Endodermal cell (in vitro differentiated cells): ENCODE measurements around the gene TPT1. TPM values are rescaled to one million over a fixed set of nuclear protein-coding genes. Genes with fewer than 3 reads are reported as not detected.
"Not testable (repeated sequence)": the region's sequence is repeated elsewhere in the genome, so short reads cannot be mapped to it uniquely, and the experiment has no call there.

Experiments
- DNase-seq: peaks from one replicate; pipeline ENCODE4 v3.0.0-alpha.2; 2017
- H3K27ac ChIP-seq: 2 replicates; pipeline ENCODE4 v1.5.1; 2013; ENCODE audit warnings: mild to moderate bottlenecking, low read depth, low read length, moderate library complexity
- H3K27me3 ChIP-seq: 2 replicates; pipeline ENCODE4 v1.6.1; 2013; ENCODE audit warnings: mild to moderate bottlenecking, low read length, moderate library complexity; ENCODE audit not compliant: insufficient read depth, control insufficient read depth, poor library complexity, severe bottlenecking
- H3K36me3 ChIP-seq: 2 replicates; pipeline ENCODE4 v1.7.0; 2013; ENCODE audit warnings: mild to moderate bottlenecking, low read length, moderate library complexity; ENCODE audit not compliant: control insufficient read depth, insufficient read depth
- H3K4me1 ChIP-seq: one replicate; pipeline ENCODE4 v1.7.0; 2013; ENCODE audit warnings: low read length; ENCODE audit not compliant: control insufficient read depth, insufficient read depth
- H3K4me3 ChIP-seq: 2 replicates; pipeline ENCODE4 v1.5.1; 2013; ENCODE audit warnings: mild to moderate bottlenecking, low read length, moderate library complexity
- H3K9ac ChIP-seq: 2 replicates; pipeline ENCODE4 v1.6.1; 2013; ENCODE audit warnings: mild to moderate bottlenecking, low read length, moderate library complexity; ENCODE audit not compliant: poor library complexity, severe bottlenecking; ENCODE audit errors: extremely low read depth
- H3K9me3 ChIP-seq: 2 replicates; pipeline ENCODE4 v1.6.1; 2013; ENCODE audit warnings: mild to moderate bottlenecking, low read length, moderate library complexity; ENCODE audit not compliant: control insufficient read depth
- H3K27ac Mint-ChIP-seq: 2 replicates; pipeline ENCODE4 v1.8.0; 2020; ENCODE audit warnings: mixed read lengths
- H3K27me3 Mint-ChIP-seq: 2 replicates; pipeline ENCODE4 v1.8.0; 2021; ENCODE audit warnings: mild to moderate bottlenecking, mixed read lengths; ENCODE audit not compliant: insufficient read depth
- H3K36me3 Mint-ChIP-seq: 2 replicates; pipeline ENCODE4 v1.8.0; 2020; ENCODE audit warnings: low read depth, mixed read lengths
- H3K4me1 Mint-ChIP-seq: 2 replicates; pipeline ENCODE4 v1.8.0; 2020; ENCODE audit warnings: mixed read lengths
- H3K4me3 Mint-ChIP-seq: 2 replicates; pipeline ENCODE4 v1.8.0; 2020; ENCODE audit warnings: mild to moderate bottlenecking, moderate library complexity, mixed read lengths
- H3K9me3 Mint-ChIP-seq: 2 replicates; pipeline ENCODE4 v1.8.0; 2020; ENCODE audit warnings: mild to moderate bottlenecking, mixed read lengths
- WGBS, 2 experiments: methylation state at CpG; one replicate each; pipeline versions ENCODE4 v1.1.5 to v1.1.7; 2013; ENCODE audit warnings: missing lambda C conversion rate in 2 of 2, mixed read lengths in 1 of 2; ENCODE audit not compliant: insufficient coverage in 1 of 2, insufficient read length in 1 of 2; 5-methylcytosine and 5-hydroxymethylcytosine counted together
- total RNA-seq, 2 donors: library from RNA; stranded (reverse); fragmentation: NEBNext Ultra II Directional in 1 of 2; extraction: Animal tissue kit (Norgen Biotek cat#: 25700) in 1 of 2; gene quantifications; 2 replicates in 1 of 2; 3 replicates in 1 of 2; pipeline ENCODE4 v1.2.1, GENCODE V29; 2021
- TF ChIP-seq, protein P1 (sequence below): fragments of 200-600 bp; sonication (generic); conservative IDR thresholded peaks from 2 replicates; pipeline ENCODE4 v1.5.0; 2021; ENCODE audit warnings: antibody characterized with exemption, mild to moderate bottlenecking

Gene TPT1
- total RNA-seq, 2 donors from 2014 or later, result 2,192 to 2,586 TPM

DNA sequence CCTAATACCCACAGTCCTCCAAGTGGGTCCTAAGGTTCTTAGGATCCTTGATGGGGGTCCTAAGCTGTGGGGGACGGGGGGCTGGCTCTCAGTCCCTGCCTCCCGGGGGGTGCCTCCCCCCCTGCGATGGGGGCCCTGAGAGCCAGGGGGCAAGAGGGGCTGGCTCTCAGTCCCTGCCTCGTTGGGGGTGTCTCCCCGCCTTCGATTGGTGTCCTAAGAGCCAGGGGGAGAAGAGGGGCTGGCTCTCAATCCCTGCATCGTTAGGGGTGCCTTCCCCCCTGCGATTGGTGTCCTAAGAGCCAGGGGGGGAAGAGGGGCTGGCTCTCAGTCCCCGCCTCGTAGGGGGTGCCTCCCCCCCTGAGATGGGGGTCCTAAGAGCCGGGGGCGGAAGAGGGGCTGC is 40.2 kb upstream of the TPT1 start:
- Mint-ChIP-seq H3K4me1 (no peaks in the 10 kb centered on the region), H3K27ac (no peak overlapping the region), H3K27me3 (no peaks in the 10 kb centered on the region), H3K36me3 (peaks cover 14% of the 10 kb centered on the region), H3K9me3 (no peaks in the 10 kb centered on the region), H3K4me3 (no peak overlapping the region)
- TF ChIP-seq, protein P1, sequence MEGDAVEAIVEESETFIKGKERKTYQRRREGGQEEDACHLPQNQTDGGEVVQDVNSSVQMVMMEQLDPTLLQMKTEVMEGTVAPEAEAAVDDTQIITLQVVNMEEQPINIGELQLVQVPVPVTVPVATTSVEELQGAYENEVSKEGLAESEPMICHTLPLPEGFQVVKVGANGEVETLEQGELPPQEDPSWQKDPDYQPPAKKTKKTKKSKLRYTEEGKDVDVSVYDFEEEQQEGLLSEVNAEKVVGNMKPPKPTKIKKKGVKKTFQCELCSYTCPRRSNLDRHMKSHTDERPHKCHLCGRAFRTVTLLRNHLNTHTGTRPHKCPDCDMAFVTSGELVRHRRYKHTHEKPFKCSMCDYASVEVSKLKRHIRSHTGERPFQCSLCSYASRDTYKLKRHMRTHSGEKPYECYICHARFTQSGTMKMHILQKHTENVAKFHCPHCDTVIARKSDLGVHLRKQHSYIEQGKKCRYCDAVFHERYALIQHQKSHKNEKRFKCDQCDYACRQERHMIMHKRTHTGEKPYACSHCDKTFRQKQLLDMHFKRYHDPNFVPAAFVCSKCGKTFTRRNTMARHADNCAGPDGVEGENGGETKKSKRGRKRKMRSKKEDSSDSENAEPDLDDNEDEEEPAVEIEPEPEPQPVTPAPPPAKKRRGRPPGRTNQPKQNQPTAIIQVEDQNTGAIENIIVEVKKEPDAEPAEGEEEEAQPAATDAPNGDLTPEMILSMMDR, result no peak
- H3K27ac ChIP-seq, result no peak overlapping the region
- no peak overlapping the region for H3K9ac ChIP-seq
- WGBS, 2 experiments, result 85% methylated on average over 3 of the region's 12 CpGs; no CpG with 5 or more reads in 1 of the 2 experiments
- no peaks in the 10 kb centered on the region for H3K4me1 ChIP-seq
- peaks cover 12% of the 10 kb centered on the region for H3K36me3 ChIP-seq
- no peaks in the 10 kb centered on the region for H3K9me3 ChIP-seq
- H3K4me3 ChIP-seq, result no peak overlapping the region
- H3K27me3 ChIP-seq, result no peaks in the 10 kb centered on the region
- no peak for DNase-seq

DNA sequence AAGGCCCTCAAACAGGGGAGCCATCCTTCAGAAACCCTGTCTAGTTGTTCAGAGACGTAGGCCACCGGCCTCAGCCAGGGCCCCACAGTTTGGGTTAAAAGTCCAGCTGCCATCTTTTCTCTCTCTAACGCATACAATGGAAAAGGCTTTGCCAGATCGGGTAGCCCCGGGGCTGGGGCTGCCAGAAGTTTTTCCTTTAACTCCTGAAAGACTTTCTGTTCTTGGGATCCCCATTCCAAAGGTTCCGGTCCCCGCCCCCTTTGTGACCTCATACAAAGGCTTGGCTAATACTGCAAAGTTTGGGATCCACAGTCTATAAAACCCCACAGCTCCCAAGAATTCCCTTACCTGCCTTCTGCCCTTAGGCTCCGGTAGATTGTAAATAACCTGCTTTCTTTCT is 39.7 kb upstream of the TPT1 start:
- H3K9me3 ChIP-seq, H3K4me1 ChIP-seq, H3K4me1 Mint-ChIP-seq, H3K4me3 ChIP-seq, H3K27me3 Mint-ChIP-seq, H3K27ac ChIP-seq, H3K27ac Mint-ChIP-seq, DNase-seq, H3K27me3 ChIP-seq, H3K9me3 Mint-ChIP-seq, H3K9ac ChIP-seq, H3K4me3 Mint-ChIP-seq: not testable (repeated sequence)
- 81 to 93% methylated on average over 3 to 6 of the region's 8 CpGs for WGBS, 2 experiments
- peaks cover 14% of the 10 kb centered on the region for H3K36me3 Mint-ChIP-seq
- H3K36me3 ChIP-seq, result peaks cover 12% of the 10 kb centered on the region

DNA sequence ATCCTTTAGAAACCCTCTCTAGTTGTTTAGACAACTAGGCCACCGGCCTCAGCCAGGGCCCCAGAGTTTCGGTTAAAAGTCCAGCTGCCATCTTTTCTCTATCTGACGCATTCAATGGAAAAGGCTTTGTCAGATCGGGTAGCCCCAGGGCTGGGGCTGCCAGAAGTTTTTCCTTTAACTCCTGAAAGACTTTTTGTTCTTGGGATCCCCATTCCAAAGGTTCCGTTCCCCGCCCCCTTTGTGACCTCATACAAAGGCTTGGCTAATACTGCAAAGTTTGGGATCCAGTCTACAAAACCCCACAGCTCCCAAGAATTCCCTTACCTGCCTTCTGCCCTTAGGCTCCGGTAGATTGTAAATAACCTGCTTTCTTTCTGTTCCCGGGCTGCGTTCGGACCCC is 38.5 kb upstream of the TPT1 start:
- not testable (repeated sequence) for H3K27me3 ChIP-seq, H3K4me3 Mint-ChIP-seq, H3K36me3 ChIP-seq, H3K27ac Mint-ChIP-seq, H3K27ac ChIP-seq, H3K27me3 Mint-ChIP-seq, H3K36me3 Mint-ChIP-seq, H3K4me1 Mint-ChIP-seq, H3K9me3 ChIP-seq, H3K4me3 ChIP-seq, H3K9ac ChIP-seq, DNase-seq, H3K9me3 Mint-ChIP-seq, H3K4me1 ChIP-seq
- WGBS, 2 experiments, result 93 to 95% methylated on average over 6 of the region's 10 CpGs

DNA sequence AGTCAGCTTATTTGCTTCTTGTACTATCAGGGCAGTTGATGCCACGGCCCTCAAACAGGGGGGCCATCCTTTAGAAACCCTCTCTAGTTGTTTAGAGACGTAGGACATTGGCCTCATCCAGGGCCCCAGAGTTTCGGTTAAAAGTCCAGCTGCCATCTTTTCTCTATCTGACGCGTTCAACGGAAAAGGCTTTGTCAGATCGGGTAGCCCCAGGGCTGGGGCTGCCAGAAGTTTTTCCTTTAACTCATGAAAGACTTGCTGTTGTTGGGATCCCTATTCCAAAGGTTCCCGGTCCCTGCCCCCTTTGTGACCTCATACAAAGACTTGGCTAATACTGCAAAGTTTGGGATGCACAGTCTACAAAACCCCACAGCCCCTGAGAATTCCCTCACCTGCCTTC is 37.8 kb upstream of the TPT1 start:
- not testable (repeated sequence) for H3K27me3 ChIP-seq, H3K36me3 ChIP-seq, H3K4me1 ChIP-seq, H3K36me3 Mint-ChIP-seq, H3K27ac ChIP-seq, H3K4me3 Mint-ChIP-seq, H3K4me1 Mint-ChIP-seq, H3K9ac ChIP-seq, H3K27me3 Mint-ChIP-seq, H3K9me3 Mint-ChIP-seq, H3K27ac Mint-ChIP-seq, H3K4me3 ChIP-seq, H3K9me3 ChIP-seq, DNase-seq
- WGBS, 2 experiments, result 89 to 91% methylated on average over 2 to 8 of the region's 8 CpGs

DNA sequence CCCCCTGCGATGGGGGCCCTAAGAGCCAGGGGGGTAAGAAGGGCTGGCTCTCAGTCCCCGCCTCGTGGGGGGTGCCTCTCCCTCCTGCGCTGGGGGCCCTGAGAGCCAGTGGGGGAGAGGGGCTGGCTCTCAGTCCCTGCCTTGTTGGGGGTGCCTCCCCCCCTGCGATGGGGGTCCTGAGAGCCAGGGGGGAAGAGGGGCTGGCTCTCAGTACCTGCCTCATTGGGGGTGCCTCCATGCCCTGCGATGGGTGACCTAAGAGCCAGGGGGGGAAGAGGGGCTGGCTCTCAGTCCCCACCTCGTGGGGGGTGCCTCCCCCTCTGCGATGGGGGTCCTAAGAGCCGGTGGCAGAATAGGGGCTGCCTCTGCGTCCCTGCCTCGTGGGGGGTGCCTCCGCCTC is 36.3 kb upstream of the TPT1 start:
- not testable (repeated sequence) for H3K27me3 Mint-ChIP-seq, H3K36me3 Mint-ChIP-seq

DNA sequence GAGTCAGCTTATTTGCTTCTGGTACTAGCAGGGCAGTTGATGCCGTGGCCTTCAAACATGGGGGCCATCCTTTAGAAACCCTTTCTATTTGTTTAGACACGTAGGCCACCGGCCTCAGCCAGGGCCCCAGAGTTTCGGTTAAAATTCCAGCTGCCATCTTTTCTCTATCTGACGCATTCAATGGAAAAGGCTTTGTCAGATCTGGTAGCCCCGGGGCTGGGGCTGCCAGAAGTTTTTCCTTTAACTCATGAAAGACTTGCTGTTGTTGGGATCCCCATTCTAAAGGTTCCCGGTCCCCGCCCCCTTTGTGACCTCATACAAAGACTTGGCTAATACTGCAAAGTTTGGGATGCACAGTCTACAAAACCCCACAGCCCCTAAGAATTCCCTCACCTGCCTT is 35.7 kb upstream of the TPT1 start:
- not testable (repeated sequence) for H3K36me3 Mint-ChIP-seq, H3K27ac ChIP-seq, H3K4me1 ChIP-seq, H3K9me3 ChIP-seq, H3K9ac ChIP-seq, H3K27me3 Mint-ChIP-seq, H3K27me3 ChIP-seq, H3K36me3 ChIP-seq, H3K9me3 Mint-ChIP-seq, DNase-seq, H3K4me3 Mint-ChIP-seq, H3K4me3 ChIP-seq, H3K27ac Mint-ChIP-seq
- WGBS, 2 experiments, result 89 to 98% methylated on average over 5 to 8 of the region's 8 CpGs
- H3K4me1 Mint-ChIP-seq, result peaks cover 16% of the 10 kb centered on the region

More for the DNA sequence above, 36.3 kb upstream of the TPT1 start:
- 97% methylated on average over 5 of the region's 12 CpGs; no CpG with 5 or more reads in 1 of the 2 experiments for WGBS, 2 experiments
- H3K9ac ChIP-seq, H3K4me1 ChIP-seq, DNase-seq, H3K27me3 ChIP-seq, H3K27ac ChIP-seq, H3K4me1 Mint-ChIP-seq, H3K36me3 ChIP-seq, H3K27ac Mint-ChIP-seq, H3K9me3 ChIP-seq, H3K4me3 Mint-ChIP-seq, H3K4me3 ChIP-seq, H3K9me3 Mint-ChIP-seq: not testable (repeated sequence)
